ENCODE data around the gene ACSL1.
"Not testable (repeated sequence)": the region's sequence is repeated elsewhere in the genome, so short reads cannot be mapped to it uniquely, and the experiment has no call there.

The ACSL1 gene

GRCh38 chr4:184752496-184753275 lies 73.1 kb downstream of the ACSL1 start:
- no peak for DNase-seq

GRCh38 chr4:184751585-184751956 lies 74.2 kb downstream of the ACSL1 start:
- DNase-seq: no peak

- DNase-seq: no peak
Observed at GRCh38 chr4:184750926-184751584, 74.7 kb downstream of the ACSL1 start.

GRCh38 chr4:184748251-184748652 lies 77.5 kb downstream of the ACSL1 start:
- no peak for DNase-seq

GRCh38 chr4:184747034-184747830 lies 78.5 kb downstream of the ACSL1 start:
- no peak for DNase-seq

GRCh38 chr4:184745831-184746795 lies 79.7 kb downstream of the ACSL1 start:
- DNase-seq: no peak

GRCh38 chr4:184744236-184744635 lies 81.5 kb downstream of the ACSL1 start:
- no peak for DNase-seq

- no peak for DNase-seq
Observed at GRCh38 chr4:184743650-184744049, 82.1 kb downstream of the ACSL1 start.

- not testable (repeated sequence) for DNase-seq
Observed at GRCh38 chr4:184741651-184742050, 84.1 kb downstream of the ACSL1 start.

- DNase-seq: no peak
Observed at GRCh38 chr4:184740980-184741391, 84.8 kb downstream of the ACSL1 start.

GRCh38 chr4:184739575-184739974 lies 86.2 kb downstream of the ACSL1 start:
- not testable (repeated sequence) for DNase-seq

GRCh38 chr4:184734758-184735157 lies 91.0 kb downstream of the ACSL1 start:
- no peak for DNase-seq

GRCh38 chr4:184733654-184734524 lies 91.9 kb downstream of the ACSL1 start, which contains the start of gene CENPU:
Gene CENPU (minus strand): TSS chr4:184734096. CDS start chr4:184734062, 34 bp downstream.
- peak; percentile 59 for DNase-seq

GRCh38 chr4:184732126-184732525 lies 93.6 kb downstream of the ACSL1 start:
- no peak for DNase-seq

- DNase-seq: no peak
Observed at GRCh38 chr4:184731056-184731455, 94.7 kb downstream of the ACSL1 start.

GRCh38 chr4:184729946-184730345 lies 95.8 kb downstream of the ACSL1 start:
- DNase-seq: no peak

- DNase-seq: no peak
Observed at GRCh38 chr4:184728858-184729257, 96.9 kb downstream of the ACSL1 start.

- DNase-seq: no peak
Observed at GRCh38 chr4:184727430-184727829, 98.3 kb downstream of the ACSL1 start.

- no peak for DNase-seq
Observed at GRCh38 chr4:184722798-184723197, 103.0 kb downstream of the ACSL1 start.

- DNase-seq: no peak
Observed at GRCh38 chr4:184721254-184721653, 104.5 kb downstream of the ACSL1 start.

GRCh38 chr4:184719407-184719806 lies 106.4 kb downstream of the ACSL1 start:
- no peak for DNase-seq
